GM19467 (cell line): ENCODE measurements around the gene CEMP1.

Source experiments
- ATAC-seq: cut with Tn5 transposase; IDR thresholded peaks from one replicate; pipeline ENCODE4 v1.9.1; 2021; ENCODE audit warnings: mild to moderate bottlenecking, moderate library complexity; ENCODE audit not compliant: unreplicated experiment

The CEMP1 gene

GRCh38 chr16:2486645-2487516, 44.3 kb downstream of the CEMP1 start:
- ATAC-seq, result no peak

- no peak for ATAC-seq
Measured at GRCh38 chr16:2485811-2486507, 45.2 kb downstream of the CEMP1 start.

- no peak for ATAC-seq
Measured at GRCh38 chr16:2484898-2485508, 46.2 kb downstream of the CEMP1 start.

- ATAC-seq, result no peak
Measured at GRCh38 chr16:2483939-2484897, 47.0 kb downstream of the CEMP1 start.

- ATAC-seq, result no peak
Measured at GRCh38 chr16:2482708-2483534, 48.3 kb downstream of the CEMP1 start.

- ATAC-seq, result no peak
Measured at GRCh38 chr16:2482249-2482648, 49.0 kb downstream of the CEMP1 start.

- ATAC-seq, result no peak
Measured at GRCh38 chr16:2481676-2482075, 49.5 kb downstream of the CEMP1 start.

GRCh38 chr16:2480948-2481347, 50.3 kb downstream of the CEMP1 start:
- no peak for ATAC-seq
